COLO668 (cell line): ENCODE data around the gene TRERF1.
"Not testable (repeated sequence)": the region's sequence is repeated elsewhere in the genome, so short reads cannot be mapped to it uniquely, and the experiment has no call there.

ENCODE experiments used
- DNase-seq: peaks from one replicate; lab custom pipeline; 2025; ENCODE audit not compliant: unreplicated experiment; lab: John Stamatoyannopoulos, UW

TRERF1 gene

DNA sequence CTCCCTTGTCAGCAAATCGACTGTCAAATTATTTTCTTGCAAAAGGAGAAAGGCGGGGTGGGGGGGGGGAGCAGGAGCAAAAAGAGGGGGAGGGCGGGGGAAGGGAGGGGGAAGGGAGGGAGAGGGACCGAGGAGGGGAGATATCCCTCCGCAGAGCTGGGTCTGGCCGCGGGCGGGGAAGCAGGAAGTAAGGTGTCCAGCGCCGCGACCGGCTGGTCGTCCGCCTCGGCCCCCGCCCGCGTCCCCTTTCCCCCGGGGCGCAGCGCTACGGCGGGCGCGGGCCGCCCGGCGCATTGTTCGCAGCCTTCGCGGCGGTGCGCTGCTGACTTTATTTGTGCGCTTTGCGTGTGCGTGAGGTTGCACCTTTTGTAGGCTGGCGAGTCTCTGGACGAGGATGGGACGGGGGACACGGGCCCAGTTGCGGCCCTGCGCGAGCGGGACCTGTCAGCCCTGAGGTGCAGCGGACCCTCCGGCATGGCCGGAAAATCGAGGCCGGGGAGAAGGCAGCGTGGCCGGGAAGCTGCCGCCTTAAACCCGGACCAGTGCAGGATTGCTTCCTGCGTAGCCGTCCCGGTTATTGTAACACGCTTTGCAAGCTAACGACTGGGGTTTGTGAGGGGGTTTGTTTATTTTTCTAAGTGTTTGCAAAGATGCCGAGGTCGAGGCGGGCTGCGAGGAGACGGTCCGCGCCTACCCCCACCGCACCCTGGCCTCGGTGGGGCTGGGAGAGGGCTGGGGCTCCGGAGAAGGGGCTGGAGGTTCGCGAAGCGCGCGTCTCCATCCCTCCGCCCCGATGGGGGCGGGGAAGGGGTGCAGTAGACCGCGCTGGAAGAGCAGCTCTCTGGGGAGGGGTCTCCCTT lies 675 bp upstream of the TRERF1 start:
- DNase-seq = peak; percentile 83

DNA sequence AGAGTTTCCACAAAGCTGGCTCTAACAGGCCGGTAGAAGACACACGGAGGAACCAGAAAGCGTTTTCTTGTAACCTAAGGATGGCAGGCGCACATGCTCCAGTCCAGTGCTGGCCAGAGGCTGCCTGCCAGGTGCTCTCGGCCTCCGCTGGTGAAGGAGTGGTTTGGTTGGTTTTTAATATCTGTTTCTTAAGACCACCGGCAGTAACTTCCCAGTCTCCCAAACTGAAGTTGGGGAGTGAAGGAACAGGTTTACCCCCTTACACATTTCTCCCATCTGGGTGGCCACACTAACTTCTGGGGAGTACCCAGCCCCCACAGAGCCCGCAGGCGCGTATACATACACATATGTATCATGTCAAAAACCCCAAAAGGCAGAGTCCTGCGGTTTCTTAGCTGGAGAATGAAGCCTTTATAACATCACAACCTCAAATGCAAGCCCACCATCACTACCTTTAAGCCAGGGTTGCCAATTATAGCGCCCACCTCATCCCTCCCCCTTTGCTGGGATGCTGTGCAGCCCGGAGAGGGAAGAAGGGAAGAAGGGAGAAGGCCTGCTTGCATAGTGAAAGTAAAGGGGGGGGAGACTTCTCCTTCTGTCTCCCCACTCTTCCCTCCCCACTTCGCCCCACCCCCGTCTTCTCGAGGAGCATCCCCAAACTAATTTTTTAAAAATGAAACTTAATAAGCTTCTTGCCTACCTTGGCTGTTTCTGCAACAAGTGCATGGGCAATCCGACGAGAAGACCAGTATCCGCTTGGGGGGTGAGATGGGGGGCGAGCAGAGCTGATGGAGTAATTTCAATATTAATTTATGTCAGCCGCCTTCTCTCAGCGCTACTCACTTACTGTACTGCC lies 1.0 kb downstream of the TRERF1 start:
- peak; percentile 10 for DNase-seq

DNA sequence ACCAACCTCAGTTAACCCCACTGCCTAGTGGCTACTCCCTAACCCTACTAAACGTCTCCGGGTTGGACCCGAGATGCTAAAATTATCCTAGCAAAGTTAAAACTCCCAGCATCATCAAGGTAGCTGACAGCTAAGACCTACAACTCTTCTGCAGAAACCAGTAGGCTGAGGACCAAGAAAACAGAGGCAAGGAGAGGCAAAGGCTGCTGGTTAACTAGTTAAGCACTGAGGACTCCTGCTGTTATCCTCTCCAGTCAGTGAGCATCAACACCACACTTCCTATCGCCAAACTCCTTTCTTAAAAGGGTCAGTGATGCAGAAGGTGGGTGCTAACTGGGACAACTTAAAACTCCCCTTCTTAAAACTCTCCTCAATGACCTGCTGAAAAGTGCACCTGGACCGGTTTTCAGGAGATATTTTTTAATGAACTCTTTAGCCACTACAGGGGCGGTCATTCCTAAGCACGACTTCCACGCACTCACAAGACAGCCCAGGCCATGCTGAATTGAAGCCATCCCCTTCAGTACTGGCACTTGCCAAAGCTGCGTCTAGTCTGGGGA lies 1.7 kb downstream of the TRERF1 start:
- no peak for DNase-seq

GRCh38 chr6:42448927-42449659 lies 2.6 kb downstream of the TRERF1 start:
- DNase-seq = no peak

DNA sequence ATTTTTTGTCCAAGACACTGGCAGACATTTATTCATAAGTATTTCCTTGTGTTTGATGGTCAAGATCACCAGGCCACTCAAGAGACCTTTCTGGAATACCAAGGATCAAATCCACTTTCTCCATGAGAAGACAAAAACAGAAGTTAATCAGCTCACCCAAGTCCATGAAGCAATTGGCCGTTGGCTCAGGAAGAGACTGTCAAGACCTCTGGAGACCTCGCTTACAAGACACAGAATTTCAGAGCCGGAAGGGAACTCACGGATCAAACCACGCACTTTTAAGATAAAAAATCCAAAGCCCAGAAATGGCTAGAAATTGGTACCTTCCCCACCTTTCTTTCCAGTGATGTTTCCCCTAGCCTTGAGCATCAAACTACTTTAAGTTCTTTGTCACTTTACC lies 3.3 kb downstream of the TRERF1 start:
- DNase-seq = no peak

- DNase-seq = no peak
Observed at GRCh38 chr6:42446996-42447395, 4.7 kb downstream of the TRERF1 start.

GRCh38 chr6:42446370-42446769 lies 5.4 kb downstream of the TRERF1 start:
- DNase-seq = no peak

DNA sequence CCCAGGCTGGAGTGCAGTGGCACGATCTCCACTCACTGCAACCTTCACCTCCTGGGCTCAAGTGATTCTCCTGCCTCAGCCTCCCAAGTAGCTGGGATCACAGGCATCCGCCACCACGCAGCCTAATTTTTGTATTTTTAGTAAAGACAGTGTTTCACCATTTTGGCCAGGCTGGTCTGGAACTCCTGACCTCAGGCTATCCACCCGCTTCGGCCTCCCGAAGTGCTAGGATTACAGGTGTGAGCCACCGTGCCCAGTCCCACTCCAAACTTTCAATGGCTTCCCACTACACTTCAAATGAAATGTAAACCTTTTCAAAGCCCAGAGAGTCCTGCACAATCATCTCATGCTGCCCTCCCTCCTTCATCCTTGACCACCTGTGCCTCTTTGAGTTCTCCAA lies 5.8 kb downstream of the TRERF1 start:
- not testable (repeated sequence) for DNase-seq

GRCh38 chr6:42443312-42444060 lies 8.2 kb downstream of the TRERF1 start:
- no peak for DNase-seq

DNA sequence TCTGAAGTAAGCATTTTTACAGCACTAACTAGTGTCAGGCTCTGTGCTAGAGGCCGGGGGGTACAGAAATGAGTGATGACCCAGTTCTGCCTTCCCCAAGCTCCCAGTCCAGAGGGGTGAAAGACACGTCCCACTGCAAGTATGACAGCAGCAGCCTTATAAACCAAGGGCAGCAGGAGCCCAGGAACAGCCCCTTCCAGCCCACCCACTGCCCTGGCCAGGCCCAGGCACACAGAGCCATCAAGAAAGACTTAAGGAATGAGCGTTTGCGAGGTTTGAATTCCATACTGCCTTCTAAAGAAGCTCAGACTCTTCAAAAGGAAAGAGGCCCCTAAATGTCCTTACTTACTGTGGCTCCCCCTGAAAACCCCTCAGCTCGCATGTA lies 10.0 kb downstream of the TRERF1 start:
- DNase-seq = no peak

DNA sequence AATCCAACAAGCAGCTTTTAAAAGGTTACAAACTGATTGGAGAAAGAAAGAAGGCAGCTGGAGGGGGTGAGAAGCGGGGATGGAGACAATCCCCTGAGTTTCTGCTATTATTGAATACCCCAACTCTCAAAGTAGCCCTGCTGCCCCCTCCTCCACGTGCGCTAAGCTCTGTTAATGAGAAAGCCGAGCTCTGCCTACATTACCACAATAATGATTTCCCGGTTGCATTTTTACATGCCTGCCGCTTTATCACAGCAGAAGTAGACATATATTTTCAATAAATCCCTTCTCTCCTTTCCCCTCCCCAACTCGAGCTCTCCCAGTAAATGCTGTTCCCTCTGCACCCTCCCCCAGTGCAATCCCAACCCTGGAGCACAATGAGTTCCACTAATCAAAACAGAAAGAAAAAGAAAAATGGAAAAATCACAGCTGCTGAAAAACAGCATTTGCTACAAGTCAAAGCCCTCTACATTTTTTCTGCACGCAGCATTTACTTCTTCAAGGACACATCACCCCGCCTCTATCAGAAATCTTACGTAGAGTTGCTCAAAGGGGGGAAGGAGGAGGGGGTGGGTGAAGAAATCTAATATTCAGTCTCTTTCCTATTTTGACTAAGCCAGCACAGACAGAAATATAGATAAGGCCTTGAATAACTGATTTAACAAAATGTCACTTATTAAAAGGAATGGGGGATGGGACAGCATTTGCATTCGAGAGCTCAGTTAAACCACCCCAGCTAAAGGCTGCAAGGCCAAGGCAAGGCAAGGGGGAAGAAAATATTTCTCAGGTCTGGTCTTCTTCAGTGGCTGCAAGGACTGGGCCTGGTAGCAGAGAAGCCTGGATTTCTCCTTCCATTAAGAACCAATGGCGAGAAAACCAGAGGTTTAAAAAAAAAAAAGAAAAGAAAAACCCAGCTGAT lies 10.7 kb downstream of the TRERF1 start:
- no peak for DNase-seq

- DNase-seq = no peak
Observed at GRCh38 chr6:42440027-42440426, 11.7 kb downstream of the TRERF1 start.

DNA sequence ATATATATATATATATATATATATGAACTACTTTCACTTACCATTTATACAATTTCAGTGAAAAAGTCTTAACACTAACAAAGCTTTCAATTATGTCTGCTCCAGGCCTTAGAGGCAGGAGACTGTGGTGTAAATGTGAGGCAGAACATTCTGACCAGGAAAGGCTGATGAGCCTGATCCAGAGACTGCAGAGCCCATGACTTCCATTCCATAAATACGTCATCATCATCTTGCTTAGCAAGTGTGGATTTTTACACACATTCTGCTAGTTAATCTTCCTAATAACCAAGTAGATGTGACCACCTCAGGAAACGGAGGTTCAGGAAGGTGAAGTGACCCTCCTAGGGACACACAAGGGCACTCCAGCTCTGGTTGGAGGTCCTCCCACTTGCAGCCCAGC lies 14.9 kb downstream of the TRERF1 start:
- DNase-seq = no peak

DNA sequence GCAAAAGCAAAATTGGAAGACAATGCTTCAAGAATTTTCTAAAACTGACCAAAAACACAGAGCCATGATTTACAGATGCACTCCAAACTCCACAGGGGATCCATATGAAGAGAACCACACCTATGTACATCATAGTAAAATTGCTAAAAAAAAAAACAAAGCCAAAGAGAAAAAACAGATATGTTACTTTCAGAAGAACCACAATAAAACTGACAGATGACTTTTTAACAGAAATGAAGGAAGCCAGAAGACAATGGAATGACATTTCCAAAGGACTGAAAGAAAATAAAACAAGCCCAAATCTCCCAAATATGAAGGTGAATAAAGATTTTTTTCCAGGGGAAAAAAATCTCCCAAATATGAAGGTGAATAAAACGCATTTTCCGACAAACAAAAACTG lies 17.5 kb downstream of the TRERF1 start:
- no peak for DNase-seq

- no peak for DNase-seq
Observed at GRCh38 chr6:42433409-42433808, 18.3 kb downstream of the TRERF1 start.

GRCh38 chr6:42431877-42432276 lies 19.8 kb downstream of the TRERF1 start:
- DNase-seq = no peak

DNA sequence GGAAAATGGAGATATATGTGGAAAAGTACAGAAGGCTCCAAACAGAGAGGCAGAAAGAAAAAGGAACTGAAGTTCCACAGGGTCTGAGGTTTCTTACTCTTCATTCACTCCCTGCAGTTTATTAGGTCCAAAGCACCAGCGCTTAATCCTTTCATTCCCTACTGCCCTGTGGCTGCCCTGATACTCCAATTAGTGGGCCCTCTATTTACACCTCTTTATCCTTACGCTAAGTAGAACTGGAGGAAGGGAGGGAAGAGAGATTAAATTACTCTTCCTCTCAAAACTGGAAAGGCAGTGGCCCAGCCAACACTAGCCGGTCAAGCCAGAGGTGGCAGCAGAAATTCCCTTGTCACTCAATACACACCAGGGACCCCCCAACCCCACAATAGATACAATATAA lies 20.4 kb downstream of the TRERF1 start:
- no peak for DNase-seq

DNA sequence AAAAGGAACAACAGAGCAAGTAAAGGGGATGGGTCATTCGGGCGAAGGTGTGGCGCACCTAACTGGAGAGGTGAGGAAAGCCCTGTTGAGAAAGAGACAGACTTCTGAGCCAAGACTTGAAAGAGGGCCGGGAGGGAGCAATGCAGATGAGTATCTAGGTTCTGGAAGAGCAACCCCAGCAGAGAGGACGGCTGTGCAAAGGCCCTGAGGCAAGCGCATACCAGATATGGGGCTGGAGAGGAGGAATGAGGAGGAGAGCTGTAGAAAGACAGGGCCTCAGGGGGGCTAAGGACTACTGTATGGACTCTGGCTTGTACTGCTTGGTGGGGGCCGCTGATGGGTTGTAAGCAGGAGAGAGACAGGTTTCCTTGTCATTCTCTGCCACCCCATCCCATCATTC lies 21.9 kb downstream of the TRERF1 start:
- DNase-seq = no peak

GRCh38 chr6:42429042-42429585 lies 22.6 kb downstream of the TRERF1 start:
- no peak for DNase-seq
